HuH-7 (cell line): ENCODE data around the gene DGKI.

Experiments used
- DNase-seq: peaks from one replicate; pipeline ENCODE4 v3.0.0; 2011; ENCODE audit warnings: low spot score

DGKI gene

GRCh38 chr7:137407078-137407477 is 439.7 kb downstream of the DGKI start:
- no peak for DNase-seq

GRCh38 chr7:137404660-137405317 is 442.0 kb downstream of the DGKI start:
- DNase-seq: no peak

GRCh38 chr7:137403353-137403695 is 443.4 kb downstream of the DGKI start:
- DNase-seq: no peak

DNA sequence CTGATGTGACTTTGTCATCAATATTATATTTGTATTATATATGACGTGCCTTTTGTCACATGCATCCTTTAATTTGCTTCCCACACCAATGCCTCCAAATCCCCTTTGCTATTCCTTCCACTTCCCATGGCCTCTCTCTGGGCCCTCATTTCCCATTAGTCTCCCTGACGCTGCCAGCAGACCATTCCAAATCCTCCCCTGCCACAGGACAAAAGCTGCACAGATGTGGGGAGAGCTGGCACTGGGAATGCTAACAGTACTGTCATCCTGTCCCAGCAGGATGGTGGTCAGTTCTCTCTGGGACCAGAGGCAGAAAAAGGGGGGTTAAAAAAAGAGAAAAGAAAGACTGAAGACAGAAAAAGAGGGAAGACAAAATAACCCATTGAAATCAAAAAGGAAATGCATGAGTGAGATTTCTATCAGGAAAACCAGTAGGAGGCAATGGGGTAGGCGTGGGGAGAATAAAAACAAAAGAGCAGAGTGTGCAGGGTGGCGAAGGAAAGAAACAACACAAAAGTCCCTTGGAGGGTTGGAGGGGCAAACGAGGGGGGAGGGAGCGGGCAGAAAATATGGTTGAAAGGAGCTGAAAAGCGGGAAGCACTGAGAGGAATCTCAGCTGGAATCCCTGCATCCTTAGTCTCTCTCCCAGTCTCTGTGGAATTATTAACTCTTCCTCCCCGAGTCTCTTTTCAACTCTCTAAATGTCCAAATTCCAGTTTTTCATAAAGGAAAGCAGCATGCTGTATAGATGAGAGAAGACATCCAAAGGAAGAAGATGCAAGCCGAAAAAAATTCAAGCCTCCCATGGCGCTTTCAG is 444.0 kb downstream of the DGKI start:
- no peak for DNase-seq

GRCh38 chr7:137399827-137400823 is 446.6 kb downstream of the DGKI start:
- DNase-seq: no peak

DNA sequence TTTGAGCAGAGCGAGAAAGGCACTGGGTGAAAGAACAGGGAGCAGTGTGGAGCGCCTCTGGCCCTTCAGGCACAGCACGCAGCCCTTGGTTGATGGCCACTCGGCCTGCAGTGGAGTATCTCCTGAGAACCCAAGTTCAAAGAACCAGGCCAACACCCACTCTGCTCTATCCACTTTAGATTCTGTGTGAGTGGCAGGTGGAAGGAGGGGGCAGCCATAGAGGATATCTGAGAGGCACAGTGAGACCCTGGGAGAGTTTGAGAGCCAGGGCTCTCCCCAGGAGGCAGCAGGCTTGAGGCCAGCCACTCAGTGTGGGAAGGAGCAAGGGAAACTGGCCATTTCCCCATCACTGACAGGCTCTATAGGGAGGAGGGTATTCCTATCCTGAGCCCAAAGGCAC is 450.7 kb downstream of the DGKI start:
- no peak for DNase-seq

GRCh38 chr7:137395420-137395819 is 451.4 kb downstream of the DGKI start:
- no peak for DNase-seq

DNA sequence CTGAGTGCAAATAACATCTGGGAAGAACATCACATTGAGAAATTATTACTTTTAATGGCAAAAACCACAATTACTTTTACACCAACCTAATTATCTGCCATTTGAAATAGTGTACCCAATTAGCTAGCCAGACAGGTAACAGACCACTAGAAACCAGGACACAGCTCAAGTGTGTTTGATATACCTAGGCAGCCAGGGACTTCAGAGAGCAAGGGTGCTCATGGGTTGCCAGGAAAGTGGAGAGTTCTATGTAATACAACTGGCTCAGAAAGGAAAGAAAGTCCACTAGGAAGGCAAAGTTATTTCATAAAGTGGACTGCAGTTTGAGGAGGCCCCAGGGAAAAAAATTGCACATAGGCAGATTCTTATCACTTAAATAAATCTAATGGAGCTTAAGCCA is 453.2 kb downstream of the DGKI start:
- no peak for DNase-seq

- no peak for DNase-seq
These were observed 456.7 kb downstream of the DGKI start for GRCh38 chr7:137390076-137390475.

- DNase-seq: no peak
These were observed 457.9 kb downstream of the DGKI start for GRCh38 chr7:137388916-137389315.

- DNase-seq: no peak
These were observed 459.8 kb downstream of the DGKI start for GRCh38 chr7:137386966-137387365.

- DNase-seq: no peak
These were observed 465.7 kb downstream of the DGKI start for GRCh38 chr7:137381045-137381444.

DNA sequence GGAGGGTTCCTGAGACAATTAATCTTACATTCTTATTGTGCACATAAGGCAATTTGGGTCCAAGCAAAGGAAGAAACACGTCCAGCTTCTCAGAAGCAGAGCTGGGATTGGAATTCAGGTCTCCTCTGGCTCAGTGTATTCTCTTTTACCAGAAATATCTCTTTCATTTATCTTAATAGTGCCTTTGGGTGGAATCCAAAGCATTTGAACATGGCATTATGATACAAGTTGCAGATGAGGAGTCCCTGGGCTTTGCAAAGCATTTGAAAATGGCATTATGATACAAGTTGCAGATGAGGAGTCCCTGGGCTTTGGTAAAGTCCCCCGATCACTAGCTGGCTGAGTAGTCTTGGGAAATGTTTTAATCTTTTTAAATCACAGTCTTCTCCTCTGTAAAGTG is 473.3 kb downstream of the DGKI start:
- no peak for DNase-seq

- DNase-seq: no peak
These were observed 475.2 kb downstream of the DGKI start for GRCh38 chr7:137371616-137372015.

- no peak for DNase-seq
These were observed 479.8 kb downstream of the DGKI start for GRCh38 chr7:137366995-137367394.

DNA sequence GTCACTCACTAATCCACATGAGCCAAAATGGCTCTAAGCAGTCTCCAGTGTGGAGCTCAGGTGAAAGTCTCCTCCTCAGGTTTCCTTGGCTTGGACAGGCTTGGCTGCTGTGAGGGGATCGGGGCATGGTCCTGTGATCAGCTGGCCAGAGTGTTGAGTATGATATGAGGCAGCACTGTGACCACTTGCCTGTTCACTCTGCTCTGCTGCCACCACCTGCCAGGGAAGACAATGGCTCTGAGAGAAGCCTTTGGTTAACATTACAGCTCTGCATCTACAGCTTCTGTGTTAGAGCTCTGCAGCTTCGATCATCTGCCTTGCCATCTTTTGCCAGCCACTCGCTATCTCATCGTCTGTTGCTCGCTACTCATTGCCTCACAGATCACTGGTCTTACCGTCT is 483.1 kb downstream of the DGKI start:
- no peak for DNase-seq

DNA sequence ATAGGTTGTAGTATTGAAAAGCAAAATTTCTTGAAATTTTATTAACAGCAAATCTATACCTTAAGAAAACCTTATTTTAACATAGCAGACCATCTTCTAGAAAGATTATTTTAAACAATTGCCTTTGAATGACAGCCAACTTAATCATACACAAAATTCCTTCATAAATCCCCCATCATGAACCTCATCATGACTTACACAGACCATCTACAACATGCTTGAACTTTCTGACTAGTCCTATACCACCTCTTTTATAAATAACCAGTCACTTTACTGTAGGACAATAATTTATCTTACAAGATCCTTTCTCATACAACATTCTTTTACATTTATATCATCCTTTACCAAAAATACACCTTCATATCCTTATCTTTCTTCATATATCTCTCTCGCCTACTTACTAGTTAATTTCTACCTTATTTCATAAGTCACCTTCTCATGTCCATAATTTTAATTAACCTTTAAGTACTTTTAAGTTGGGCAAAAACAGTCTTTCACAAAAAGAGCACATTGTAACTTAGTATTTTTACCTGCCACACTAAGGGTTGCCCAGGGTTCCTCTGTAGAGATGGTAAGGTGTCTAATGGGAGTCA is 486.6 kb downstream of the DGKI start:
- no peak for DNase-seq

- DNase-seq: no peak
These were observed 491.8 kb downstream of the DGKI start for GRCh38 chr7:137354961-137355360.

GRCh38 chr7:137354396-137354795 is 492.4 kb downstream of the DGKI start:
- no peak for DNase-seq

DNA sequence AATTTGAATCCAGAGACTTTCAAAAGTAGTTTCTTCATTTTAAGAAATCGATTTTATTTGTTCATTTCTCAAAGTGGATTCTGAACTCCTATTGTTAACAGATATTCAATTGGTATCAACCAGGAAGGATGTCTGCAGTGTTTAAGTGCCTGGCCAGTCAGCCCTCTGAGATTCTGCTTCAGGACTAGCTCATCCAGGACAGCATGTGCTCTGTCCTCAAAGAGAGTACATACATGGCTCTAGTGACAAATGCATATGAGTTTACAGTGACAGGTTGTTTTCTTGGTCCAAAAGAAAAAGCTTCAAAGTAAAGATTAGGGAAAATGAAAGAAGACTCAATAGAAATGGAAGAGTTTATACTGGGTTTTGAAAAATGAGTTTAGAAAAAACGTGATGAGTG is 494.8 kb downstream of the DGKI start:
- no peak for DNase-seq

DNA sequence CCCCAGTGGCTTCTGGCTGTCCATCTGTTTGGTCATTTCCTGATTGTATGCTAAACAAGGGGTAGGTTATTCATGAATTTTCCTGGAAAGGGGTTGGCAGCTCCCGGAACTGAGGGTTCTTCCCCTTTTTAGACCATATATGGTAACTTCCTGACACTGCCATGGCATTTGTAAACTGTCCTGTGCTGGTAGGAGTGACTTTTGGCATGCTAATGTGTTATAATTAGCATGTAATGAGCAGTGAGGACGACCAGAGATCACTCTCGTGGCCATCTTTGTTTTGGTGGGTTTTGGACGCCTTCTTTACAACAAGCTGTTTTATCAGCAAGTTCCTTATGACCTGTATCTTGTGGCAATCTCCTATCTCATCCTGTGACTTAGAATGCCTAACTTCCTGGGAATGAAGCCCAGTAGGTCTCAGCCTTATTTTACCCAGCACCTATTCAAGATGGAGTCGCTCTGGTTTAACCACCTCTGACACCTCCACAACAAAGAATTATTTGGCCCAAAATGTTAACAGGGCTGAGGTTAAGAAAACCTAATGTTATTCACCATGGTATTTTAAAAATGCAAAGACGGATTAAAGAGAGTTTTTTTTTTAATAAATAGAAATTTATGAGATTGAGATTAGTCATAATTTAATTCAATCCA is 500.9 kb downstream of the DGKI start:
- no peak for DNase-seq
